ENCODE data around the gene ANXA1.

The ANXA1 gene

GRCh38 chr9:73151653-73152542 lies at the start of gene ANXA1:
ANXA1 (plus strand) TSS chr9:73151865; CDS start chr9:73158536, 6,671 bp downstream.
- no peak for DNase-seq

- no peak for DNase-seq
These were observed 47.3 kb upstream of the ANXA1 start for GRCh38 chr9:73104342-73104741.

GRCh38 chr9:73104921-73105320 lies 46.7 kb upstream of the ANXA1 start:
- no peak for DNase-seq

- DNase-seq = peak; percentile 12
These were observed 44.1 kb upstream of the ANXA1 start for GRCh38 chr9:73107489-73108069.

GRCh38 chr9:73114058-73114457 lies 37.6 kb upstream of the ANXA1 start:
- DNase-seq = no peak

GRCh38 chr9:73114958-73115357 lies 36.7 kb upstream of the ANXA1 start:
- no peak for DNase-seq

GRCh38 chr9:73116031-73116430 lies 35.6 kb upstream of the ANXA1 start:
- DNase-seq = no peak

- no peak for DNase-seq
These were observed 34.8 kb upstream of the ANXA1 start for GRCh38 chr9:73116880-73117279.

GRCh38 chr9:73118286-73118685 lies 33.4 kb upstream of the ANXA1 start:
- DNase-seq = no peak

GRCh38 chr9:73118898-73119554 lies 32.6 kb upstream of the ANXA1 start:
- DNase-seq = no peak

- no peak for DNase-seq
These were observed 30.2 kb upstream of the ANXA1 start for GRCh38 chr9:73121375-73121935.

GRCh38 chr9:73125651-73126050 lies 26.0 kb upstream of the ANXA1 start:
- no peak for DNase-seq

GRCh38 chr9:73129941-73130685 lies 21.6 kb upstream of the ANXA1 start:
- DNase-seq = no peak

GRCh38 chr9:73131461-73131860 lies 20.2 kb upstream of the ANXA1 start:
- DNase-seq = no peak

- DNase-seq = peak; percentile 50
These were observed 19.5 kb upstream of the ANXA1 start for GRCh38 chr9:73132034-73132776.

GRCh38 chr9:73133022-73133651 lies 18.5 kb upstream of the ANXA1 start:
- DNase-seq = no peak

- no peak for DNase-seq
These were observed 17.7 kb upstream of the ANXA1 start for GRCh38 chr9:73133921-73134407.

GRCh38 chr9:73135394-73135793 lies 16.3 kb upstream of the ANXA1 start:
- no peak for DNase-seq

GRCh38 chr9:73137286-73137899 lies 14.3 kb upstream of the ANXA1 start:
- no peak for DNase-seq

- no peak for DNase-seq
These were observed 13.8 kb upstream of the ANXA1 start for GRCh38 chr9:73137914-73138313.

- no peak for DNase-seq
These were observed 13.1 kb upstream of the ANXA1 start for GRCh38 chr9:73138516-73138915.

Measured in NCI-H2029 treated with DMSO at 0.1 percent for 48 hours (cell line).